ENCODE results near the gene CPXM1. TPM values are rescaled to one million over a fixed set of nuclear protein-coding genes. Genes with fewer than 3 reads are reported as not detected.

The CPXM1 gene
- polyA plus RNA-seq, 3 donors, result 0.05 TPM; not detected in 2

GRCh38 chr20:2814076-2814475 lies 13.6 kb upstream of the CPXM1 start:
- Histone ChIP-seq H3K79me2 (ENCODE audit: insufficient read depth, low read length) (no peaks in the 10 kb centered on the region), H2AFZ (ENCODE audit: insufficient read depth, low read depth, low read length, poor library complexity, severe bottlenecking) (no peak overlapping the region), H3K27ac (ENCODE audit: low read depth in 1 of 2, low read length in 2 of 2) (no peak overlapping the region), H3K4me1 (ENCODE audit: control insufficient read depth in 1 of 2, insufficient read depth in 2 of 2, low read length in 2 of 2) (no peaks in the 10 kb centered on the region), H3K9me3 (replicated peaks in 1 of 2; ENCODE audit: control insufficient read depth in 1 of 2, insufficient read depth in 1 of 2, low read length in 2 of 2) (no peaks in the 10 kb centered on the region), H3K4me2 (replicated peaks; ENCODE audit: extremely low read depth, low read length, poor library complexity, severe bottlenecking) (no peak overlapping the region), H4K20me1 (ENCODE audit: insufficient read depth, low read length) (no peaks in the 10 kb centered on the region), H3K4me3 (replicated peaks in 1 of 3; ENCODE audit: low read depth in 2 of 3, low read length in 3 of 3) (no peak overlapping the region), H3K36me3 (replicated peaks in 1 of 2; ENCODE audit: control insufficient read depth in 1 of 2, insufficient read depth in 2 of 2, low read length in 2 of 2) (no peaks in the 10 kb centered on the region), H3K27me3 (ENCODE audit: control insufficient read depth in 2 of 2, insufficient read depth in 2 of 2, low read length in 2 of 2) (peaks cover 0 to 5% of the 10 kb centered on the region in 2 donors), H3K9ac (ENCODE audit: insufficient read depth, low read length, poor library complexity, severe bottlenecking) (no peak overlapping the region)
- H3K9me3 Mint-ChIP-seq, result peaks cover 0 to 16% (median 9%) of the 10 kb centered on the region in 7 donors
- H3K27ac Mint-ChIP-seq, result no peak overlapping the region
- H3K36me3 Mint-ChIP-seq, result no peaks in the 10 kb centered on the region
- no peaks in the 10 kb centered on the region for H3K4me1 Mint-ChIP-seq
- H3K27me3 Mint-ChIP-seq (ENCODE audit: low read depth in 3 of 3), result peaks cover 7 to 19% (median 12%) of the 10 kb centered on the region in 3 donors
- no peak for TF ChIP-seq CTCF (IDR thresholded peaks at IDR 0.05)
- intact Hi-C loops (cut with micrococcal nuclease), result no loop called here
- no peak for DNase-seq
- WGBS (ENCODE audit: insufficient coverage), result no CpG with 5 or more reads among the region's 1 CpG
- H3K4me3 Mint-ChIP-seq, result no peak overlapping the region

GRCh38 chr20:2812189-2812588 lies 11.8 kb upstream of the CPXM1 start:
- TF ChIP-seq CTCF (IDR thresholded peaks at IDR 0.05), result no peak
- Mint-ChIP-seq H3K4me3 (no peak overlapping the region), H3K27me3 (ENCODE audit: low read depth in 3 of 3) (peaks cover 9 to 26% (median 12%) of the 10 kb centered on the region in 3 donors), H3K36me3 (no peaks in the 10 kb centered on the region), H3K4me1 (no peaks in the 10 kb centered on the region), H3K27ac (no peak overlapping the region), H3K9me3 (peaks cover 0 to 16% (median 9%) of the 10 kb centered on the region in 7 donors)
- Histone ChIP-seq H3K4me3 (replicated peaks in 1 of 3; ENCODE audit: low read depth in 2 of 3, low read length in 3 of 3) (no peak overlapping the region), H4K20me1 (ENCODE audit: insufficient read depth, low read length) (no peaks in the 10 kb centered on the region), H3K9me3 (replicated peaks in 1 of 2; ENCODE audit: control insufficient read depth in 1 of 2, insufficient read depth in 1 of 2, low read length in 2 of 2) (no peaks in the 10 kb centered on the region), H3K27ac (ENCODE audit: low read depth in 1 of 2, low read length in 2 of 2) (no peak overlapping the region), H3K4me2 (replicated peaks; ENCODE audit: extremely low read depth, low read length, poor library complexity, severe bottlenecking) (no peak overlapping the region), H3K4me1 (ENCODE audit: control insufficient read depth in 1 of 2, insufficient read depth in 2 of 2, low read length in 2 of 2) (no peaks in the 10 kb centered on the region), H3K9ac (ENCODE audit: insufficient read depth, low read length, poor library complexity, severe bottlenecking) (no peak overlapping the region), H3K27me3 (ENCODE audit: control insufficient read depth in 2 of 2, insufficient read depth in 2 of 2, low read length in 2 of 2) (peaks cover 2 to 7% of the 10 kb centered on the region in 2 donors), H2AFZ (ENCODE audit: insufficient read depth, low read depth, low read length, poor library complexity, severe bottlenecking) (no peak overlapping the region), H3K36me3 (replicated peaks in 1 of 2; ENCODE audit: control insufficient read depth in 1 of 2, insufficient read depth in 2 of 2, low read length in 2 of 2) (no peaks in the 10 kb centered on the region), H3K79me2 (ENCODE audit: insufficient read depth, low read length) (no peaks in the 10 kb centered on the region)
- 100% methylated on average over 2 of the region's 3 CpGs for WGBS (ENCODE audit: insufficient coverage)
- intact Hi-C loops (cut with micrococcal nuclease), result no loop called here
- DNase-seq, result no peak
